Neural cell (in vitro differentiated cells): ENCODE data around the gene DCLK1.

Experiments
- CTCF ChIP-seq: fragments of 450-650 bp; IDR thresholded peaks from 2 replicates; pipeline ENCODE4 v1.5.1; 2014; ENCODE audit warnings: antibody characterized with exemption, mild to moderate bottlenecking, moderate library complexity; ENCODE audit not compliant: poor library complexity, severe bottlenecking
- EP300 ChIP-seq: fragments of 450-650 bp; conservative IDR thresholded peaks from 2 replicates; pipeline ENCODE4 v1.6.1; 2014; ENCODE audit warnings: antibody characterized with exemption, mild to moderate bottlenecking, moderate library complexity; ENCODE audit not compliant: poor library complexity, severe bottlenecking
- EZH2 ChIP-seq: fragments of 200-600, 300-800 bp; shearing (Covaris generic), sonication (generic); IDR thresholded peaks from 2 replicates; pipeline ENCODE4 v1.6.1; 2014; ENCODE audit warnings: antibody characterized with exemption, low read length, borderline replicate concordance, mild to moderate bottlenecking; ENCODE audit not compliant: insufficient read depth, poor library complexity, severe bottlenecking
- POLR2AphosphoS5 ChIP-seq: IDR thresholded peaks from 2 replicates; pipeline ENCODE4 v1.6.1; 2012
- RAD21 ChIP-seq: fragments of 450-650 bp; conservative IDR thresholded peaks from 2 replicates; pipeline ENCODE4 v1.6.1; 2014; ENCODE audit warnings: antibody characterized with exemption, mild to moderate bottlenecking, moderate library complexity
- REST ChIP-seq: IDR thresholded peaks from 2 replicates; pipeline ENCODE4 v1.6.1; 2012; ENCODE audit warnings: borderline replicate concordance

- no peak for TF ChIP-seq CTCF
- TF ChIP-seq POLR2AphosphoS5, result no peak
- no peak for TF ChIP-seq RAD21
- TF ChIP-seq EP300, result no peak
- no peak for TF ChIP-seq EZH2
- no peak for TF ChIP-seq REST
Observed at GRCh38 chr13:35781036-35782000, 349.9 kb downstream of the DCLK1 start.
